GM23338 (cell line): ENCODE data around the gene NRP1. TPM values are rescaled to one million over a fixed set of nuclear protein-coding genes. Genes with fewer than 3 reads are reported as not detected.

Experiments
- ATAC-seq: fragments of 200-7000 bp; cut with Tn5 transposase; 3 replicates; pipeline ENCODE4 v1.9.1; 2020
- DNase-seq: peaks from one replicate; pipeline ENCODE4 v3.0.0-alpha.2; 2015; ENCODE audit warnings: low spot score
- H2AFZ ChIP-seq: fragments of 200-600 bp; sonication (generic); 2 replicates; pipeline ENCODE4 v1.8.0; 2016; ENCODE audit warnings: antibody characterized with exemption, mild to moderate bottlenecking, moderate library complexity
- H3F3A ChIP-seq: fragments of 200-600 bp; sonication (generic); replicated peaks from 2 replicates; pipeline ENCODE4 v1.8.0; 2017; ENCODE audit warnings: antibody characterized with exemption, mixed run types, low read depth
- H3K27ac ChIP-seq: fragments of 200-600 bp; sonication (generic); 2 replicates; pipeline ENCODE4 v1.6.1; 2016; ENCODE audit warnings: low read depth
- H3K27me3 ChIP-seq: fragments of 200-600 bp; sonication (generic); 2 replicates; pipeline ENCODE4 v1.8.0; 2016; ENCODE audit warnings: mild to moderate bottlenecking, mixed run types, moderate library complexity; ENCODE audit not compliant: insufficient read depth
- H3K36me3 ChIP-seq: fragments of 200-600 bp; sonication (generic); 2 replicates; pipeline ENCODE4 v1.8.0; 2016; ENCODE audit warnings: mild to moderate bottlenecking; ENCODE audit not compliant: insufficient read depth
- H3K4me1 ChIP-seq: fragments of 200-600 bp; sonication (generic); 2 replicates; pipeline ENCODE4 v1.8.0; 2016; ENCODE audit warnings: mild to moderate bottlenecking, moderate library complexity; ENCODE audit not compliant: insufficient read depth
- H3K4me2 ChIP-seq: fragments of 200-600 bp; sonication (generic); 2 replicates; pipeline ENCODE4 v1.7.1; 2017; ENCODE audit warnings: mixed run types
- H3K4me3 ChIP-seq: fragments of 200-600 bp; sonication (generic); 2 replicates; pipeline ENCODE4 v1.6.1; 2016; ENCODE audit warnings: mixed run types
- H3K79me2 ChIP-seq: fragments of 200-600 bp; sonication (generic); replicated peaks from 2 replicates; pipeline ENCODE4 v1.8.0; 2017; ENCODE audit warnings: mild to moderate bottlenecking; ENCODE audit not compliant: insufficient read depth
- H3K9me2 ChIP-seq: fragments of 200-600 bp; sonication (generic); 2 replicates; pipeline ENCODE4 v1.8.0; 2017; ENCODE audit not compliant: insufficient read depth
- H4K20me1 ChIP-seq: fragments of 200-600 bp; sonication (generic); replicated peaks from 2 replicates; pipeline ENCODE4 v1.8.0; 2017; ENCODE audit warnings: mild to moderate bottlenecking; ENCODE audit not compliant: insufficient read depth
- H3K27ac Mint-ChIP-seq: 2 replicates; pipeline ENCODE4 v1.8.0; 2020; ENCODE audit warnings: inconsistent platforms, mild to moderate bottlenecking, moderate library complexity, mixed read lengths
- H3K27me3 Mint-ChIP-seq: 3 replicates; pipeline ENCODE4 v1.8.0; 2022; ENCODE audit warnings: low read depth, mild to moderate bottlenecking, moderate library complexity, mixed read lengths, inconsistent platforms; ENCODE audit not compliant: insufficient read depth, poor library complexity
- H3K36me3 Mint-ChIP-seq: 3 replicates; pipeline ENCODE4 v1.8.0; 2021; ENCODE audit warnings: low read depth, mild to moderate bottlenecking, inconsistent platforms, moderate library complexity, mixed read lengths
- H3K4me1 Mint-ChIP-seq: 3 replicates; pipeline ENCODE4 v1.8.0; 2020; ENCODE audit warnings: mild to moderate bottlenecking, inconsistent platforms, mixed read lengths
- H3K4me3 Mint-ChIP-seq: 3 replicates; pipeline ENCODE4 v1.8.0; 2021; ENCODE audit warnings: moderate library complexity, mild to moderate bottlenecking, inconsistent platforms, mixed read lengths
- H3K9me3 Mint-ChIP-seq: 3 replicates; pipeline ENCODE4 v1.8.0; 2020; ENCODE audit warnings: moderate library complexity, mild to moderate bottlenecking, inconsistent platforms, mixed read lengths
- CREB1 ChIP-seq: fragments of 250-450 bp; sonication (Bioruptor Pico); IDR thresholded peaks from 2 replicates; pipeline ENCODE4 v1.5.0; 2020; ENCODE audit warnings: low read depth, mild to moderate bottlenecking, moderate library complexity
- CTCF ChIP-seq, 2 experiments: fragments of 200-600 bp in 1 of 2; sonication (generic) in 1 of 2; conservative IDR thresholded peaks; 2 replicates each; pipeline versions ENCODE4 v1.5.1 to v1.6.1; 2016 to 2017; ENCODE audit warnings: antibody characterized with exemption in 2 of 2, low read depth in 2 of 2, mild to moderate bottlenecking in 2 of 2, moderate library complexity in 1 of 2
- ETS1 ChIP-seq: IDR thresholded peaks from 2 replicates; pipeline ENCODE4 v1.6.1; 2016; ENCODE audit warnings: antibody characterized with exemption
- EZH2 ChIP-seq: fragments of 200-600 bp; sonication (generic); IDR thresholded peaks from one replicate; pipeline ENCODE4 v1.8.0; 2017; ENCODE audit warnings: antibody characterized with exemption, mild to moderate bottlenecking, low read depth; ENCODE audit not compliant: unreplicated experiment
- EZH2phosphoT487 ChIP-seq: fragments of 200-600 bp; sonication (generic); IDR thresholded peaks from one replicate; pipeline ENCODE4 v1.8.1; 2018; ENCODE audit warnings: antibody characterized with exemption; ENCODE audit not compliant: unreplicated experiment
- JUNB ChIP-seq: IDR thresholded peaks from one replicate; pipeline ENCODE4 v1.6.1; 2016; ENCODE audit warnings: antibody characterized with exemption; ENCODE audit not compliant: unreplicated experiment
- NANOG ChIP-seq: IDR thresholded peaks from 2 replicates; pipeline ENCODE4 v1.6.1; 2016; ENCODE audit warnings: antibody characterized with exemption, borderline replicate concordance
- POLR2AphosphoS5 ChIP-seq: IDR thresholded peaks from 2 replicates; pipeline ENCODE4 v1.6.1; 2016; ENCODE audit warnings: antibody characterized with exemption, low read depth
- REST ChIP-seq: IDR thresholded peaks from one replicate; pipeline ENCODE4 v1.6.1; 2018; ENCODE audit warnings: antibody characterized with exemption; ENCODE audit not compliant: unreplicated experiment
- STAT1 ChIP-seq: IDR thresholded peaks from one replicate; pipeline ENCODE4 v1.6.1; 2016; ENCODE audit warnings: antibody characterized with exemption; ENCODE audit not compliant: unreplicated experiment
- ZNF114 ChIP-seq: fragments of 250-450 bp; sonication (Bioruptor Pico); IDR thresholded peaks from 2 replicates; pipeline ENCODE4 v1.5.0; 2020; ENCODE audit warnings: mild to moderate bottlenecking, moderate library complexity
- ZNF331 ChIP-seq: fragments of 250-450 bp; sonication (Bioruptor Pico); IDR thresholded peaks from 2 replicates; pipeline ENCODE4 v1.5.0; 2020; ENCODE audit warnings: low read depth, mild to moderate bottlenecking, moderate library complexity
- ZNF462 ChIP-seq: fragments of 250-450 bp; sonication (Bioruptor Pico); IDR thresholded peaks from 2 replicates; pipeline ENCODE4 v1.5.0; 2020; ENCODE audit warnings: mild to moderate bottlenecking, moderate library complexity
- polyA plus RNA-seq: library from polyadenylated mRNA; unstranded; fragments of >200 nt; fragmentation: Nextera tagmentation; extraction: Ambion mirVana; gene quantifications from 2 replicates; pipeline ENCODE4 v1.2.1, GENCODE V29; 2016
- total RNA-seq: library from RNA; depleted of rRNA; stranded (reverse); fragments of >200 nt; shearing (Covaris generic); gene quantifications from 2 replicates; pipeline ENCODE4 v1.2.3, GENCODE V29; 2014

The NRP1 gene
- total and polyA plus RNA-seq, 2 experiments from 2014 or later, result 2.9 to 3.5 TPM

GRCh38 chr10:33332183-33333065 is 2.0 kb downstream of the NRP1 start:
- no peak overlapping the region for H3K27ac ChIP-seq
- Mint-ChIP-seq H3K4me1 (peaks cover 30% of the 10 kb centered on the region), H3K4me3 (no peak overlapping the region)

More at GRCh38 chr10:33332183-33333065, 2.0 kb downstream of the NRP1 start:
- ATAC-seq (no peak), DNase-seq (no peak)
- Mint-ChIP-seq H3K27ac (no peak overlapping the region), H3K9me3 (peaks cover 2% of the 10 kb centered on the region; the same call in 1 of the 3 replicates), H3K36me3 (no peaks in the 10 kb centered on the region), H3K27me3 (peaks cover 37% of the 10 kb centered on the region)
- no peaks in the 10 kb centered on the region for H4K20me1 ChIP-seq
- H3F3A ChIP-seq, result no peaks in the 10 kb centered on the region
- H3K27me3 ChIP-seq, result peaks cover 52% of the 10 kb centered on the region
- peak overlapping the region; percentile 95; the same call in 1 of the 2 replicates for H3K4me2 ChIP-seq
- H2AFZ ChIP-seq, result no peak overlapping the region
- H3K79me2 ChIP-seq, result no peaks in the 10 kb centered on the region
- no peaks in the 10 kb centered on the region for H3K9me2 ChIP-seq
- TF ChIP-seq ETS1 (no peak), ZNF331 (no peak), REST (no peak), STAT1 (no peak), CREB1 (CRISPR knock-in tag) (no peak), EZH2 (no peak), POLR2AphosphoS5 (no peak), NANOG (no peak), CTCF (conservative IDR thresholded peaks at IDR 0.05; ENCODE audit: low read depth in 2 of 2) (no peak), EZH2phosphoT487 (no peak), JUNB (no peak), ZNF114 (CRISPR knock-in tag) (no peak), ZNF462 (CRISPR knock-in tag) (no peak)
- H3K4me3 ChIP-seq, result peak overlapping the region; percentile 85; the same call in 1 of the 2 replicates
- no peaks in the 10 kb centered on the region for H3K36me3 ChIP-seq
- H3K4me1 ChIP-seq, result peaks cover 16% of the 10 kb centered on the region
